ENCODE results near the gene RTN4IP1. TPM values are rescaled to one million over a fixed set of nuclear protein-coding genes. Genes with fewer than 3 reads are reported as not detected.
A peak's percentile ranks its signal among the peaks of the same experiment; 100 is the strongest.
"Not testable (repeated sequence)": the region's sequence is repeated elsewhere in the genome, so short reads cannot be mapped to it uniquely, and the experiment has no call there.

RTN4IP1 gene
- polyA plus RNA-seq, 1 of the 3 experiments (the other 2 are of a cell fraction): 4.3 TPM

- POLR2A ChIA-PET: no interaction called here
- CTCF ChIA-PET: interaction anchor here (1.3 kb wide), 1 partner anchor 350 kb away, joined by 6 read pairs; no protein-coding TSS in a partner anchor
- Histone ChIP-seq H3K4me3 (ENCODE audit: low read depth in 2 of 2, low read length in 1 of 2) (peak overlapping the region; percentile 78 to 98), H3K4me1 (ENCODE audit: control insufficient read depth in 1 of 2, insufficient read depth in 2 of 2, low read depth in 1 of 2, low read length in 1 of 2) (peaks cover 4 to 11% of the 10 kb centered on the region in 2 experiments; a peak in 3 of 4 replicates), H3K36me3 (replicated peaks in 1 of 2; ENCODE audit: control insufficient read depth in 1 of 2, insufficient read depth in 2 of 2, low read length in 1 of 2) (no peaks in the 10 kb centered on the region), H3F3A (replicated peaks; ENCODE audit: insufficient read depth) (no peaks in the 10 kb centered on the region), H3K79me2 (ENCODE audit: insufficient read depth) (peaks cover 58% of the 10 kb centered on the region), H2AFZ (ENCODE audit: low read depth) (peak overlapping the region; percentile 100), H3K27ac (ENCODE audit: low read depth in 2 of 2, low read length in 1 of 2) (peak overlapping the region; percentile 73 to 81), H3K4me2 (peak overlapping the region; percentile 90), H3K9me3 (peaks cover 5% of the 10 kb centered on the region; the same call in 1 of the 2 replicates), H3K27me3 (ENCODE audit: insufficient read depth) (no peaks in the 10 kb centered on the region), H3K9me2 (no peaks in the 10 kb centered on the region), H4K20me1 (ENCODE audit: insufficient read depth) (no peaks in the 10 kb centered on the region), H3K9ac (peak overlapping the region; percentile 94)
- DNase-seq: no peak
- 1% methylated on average over 12 of the region's 14 CpGs for WGBS (ENCODE audit: low lambda C conversion rate)
- no peak for TF ChIP-seq ELF1 (IDR thresholded peaks at IDR 0.05)
- no peak for TF ChIP-seq SIN3A (IDR thresholded peaks at IDR 0.05; ENCODE audit: borderline replicate concordance, low read depth, low read length)
- no peak for TF ChIP-seq RCOR1 (IDR thresholded peaks at IDR 0.05; ENCODE audit: low read length)
- TF ChIP-seq CHD2 (IDR thresholded peaks at IDR 0.05; ENCODE audit: low read length, partially characterized antibody): no peak
- TF ChIP-seq RAD21 (IDR thresholded peaks at IDR 0.05; ENCODE audit: low read length): no peak
- no peak for TF ChIP-seq USF2 (IDR thresholded peaks at IDR 0.05; ENCODE audit: borderline replicate concordance, low read depth, low read length)
- TF ChIP-seq RXRA (IDR thresholded peaks at IDR 0.05; ENCODE audit: borderline replicate concordance, low read depth): no peak
- TF ChIP-seq MAX (IDR thresholded peaks at IDR 0.05; ENCODE audit: low read depth): no peak
- TF ChIP-seq GATA2 (CRISPR knock-in tag; IDR thresholded peaks at IDR 0.05): no peak
- no peak for TF ChIP-seq GABPA (IDR thresholded peaks at IDR 0.05; ENCODE audit: low read depth)
- no peak for TF ChIP-seq SMC3 (IDR thresholded peaks at IDR 0.05; ENCODE audit: low read depth, low read length)
Measured at GRCh38 chr6:106629859-106630163, 513 bp upstream of the RTN4IP1 start.

DNA sequence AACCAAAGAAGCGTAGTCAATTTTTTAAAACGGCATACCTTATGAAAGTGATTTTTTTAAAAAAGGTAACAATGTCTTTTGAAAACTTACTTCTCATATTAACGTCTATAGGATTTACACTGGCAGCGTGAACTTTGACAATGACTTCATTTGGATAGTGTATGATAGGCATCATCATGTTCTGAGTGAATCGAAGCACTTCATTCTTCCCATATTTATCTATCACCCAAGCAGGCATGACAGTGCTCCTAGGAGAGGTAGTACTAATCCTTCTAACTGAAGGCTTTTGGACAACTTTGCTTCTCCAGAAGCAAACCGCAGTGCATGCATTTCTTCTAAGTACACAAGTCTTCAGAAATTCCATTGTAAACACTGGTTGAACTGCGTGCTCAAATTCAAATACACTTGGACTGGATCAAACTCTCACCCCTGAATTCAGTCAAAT, 618 bp downstream of the RTN4IP1 start:
- Histone ChIP-seq H3K27ac (ENCODE audit: low read depth in 2 of 2, low read length in 1 of 2) (peak overlapping the region; percentile 73 to 81; a peak in 3 of 4 replicates), H3K4me1 (ENCODE audit: control insufficient read depth in 1 of 2, insufficient read depth in 2 of 2, low read depth in 1 of 2, low read length in 1 of 2) (peaks cover 4 to 11% of the 10 kb centered on the region in 2 experiments; a peak in 3 of 4 replicates), H3K9ac (peak overlapping the region; percentile 94), H2AFZ (ENCODE audit: low read depth) (peak overlapping the region; percentile 100), H3K4me2 (peak overlapping the region; percentile 90), H3K4me3 (ENCODE audit: low read depth in 2 of 2, low read length in 1 of 2) (peak overlapping the region; percentile 78 to 98), H3K79me2 (ENCODE audit: insufficient read depth) (peaks cover 47% of the 10 kb centered on the region), H3F3A (replicated peaks; ENCODE audit: insufficient read depth) (no peaks in the 10 kb centered on the region), H3K27me3 (ENCODE audit: insufficient read depth) (no peaks in the 10 kb centered on the region), H3K9me3 (peaks cover 5% of the 10 kb centered on the region; the same call in 1 of the 2 replicates), H3K9me2 (no peaks in the 10 kb centered on the region), H4K20me1 (ENCODE audit: insufficient read depth) (no peaks in the 10 kb centered on the region), H3K36me3 (replicated peaks in 1 of 2; ENCODE audit: control insufficient read depth in 1 of 2, insufficient read depth in 2 of 2, low read length in 1 of 2) (no peaks in the 10 kb centered on the region)
- WGBS (ENCODE audit: low lambda C conversion rate): 19% methylated on average over 7 of the region's 7 CpGs
- POLR2A ChIA-PET: interaction anchor here (0.6 kb wide), 1 partner anchor 87 kb away, joined by 4 read pairs; no protein-coding TSS in a partner anchor
- no peak for TF ChIP-seq ELF1 (IDR thresholded peaks at IDR 0.05)
- TF ChIP-seq GABPA (IDR thresholded peaks at IDR 0.05; ENCODE audit: low read depth): no peak
- TF ChIP-seq FOXM1 (IDR thresholded peaks at IDR 0.05; ENCODE audit: low read depth): no peak
- no peak for TF ChIP-seq MAX (IDR thresholded peaks at IDR 0.05; ENCODE audit: low read depth)
- no peak for TF ChIP-seq MEF2A (IDR thresholded peaks at IDR 0.05; ENCODE audit: borderline replicate concordance, low read depth)
- TF ChIP-seq NRF1 (IDR thresholded peaks at IDR 0.05; ENCODE audit: low read depth, low read length): no peak
- TF ChIP-seq TAF1 (IDR thresholded peaks at IDR 0.05; ENCODE audit: borderline replicate concordance, low read depth, low read length): no peak
- no peak for TF ChIP-seq RFX5 (IDR thresholded peaks at IDR 0.05; ENCODE audit: low read length)
- no peak for TF ChIP-seq EP300 (IDR thresholded peaks at IDR 0.05; ENCODE audit: borderline replicate concordance in 1 of 2, low read depth in 1 of 2, low read length in 1 of 2)
- TF ChIP-seq TCF12 (IDR thresholded peaks at IDR 0.05): no peak
- CTCF ChIA-PET: interaction anchor here (1.0 to 1.2 kb wide), 2 partner anchors 9 to 350 kb away, joined by 3 to 4 read pairs; no protein-coding TSS in a partner anchor
- DNase-seq: no peak

GRCh38 chr6:106627760-106628159, 1.5 kb downstream of the RTN4IP1 start:
- CTCF ChIA-PET: interaction anchor here (1.2 kb wide), 1 partner anchor 351 kb away, joined by 4 read pairs; no protein-coding TSS in a partner anchor
- H3K9me3 ChIP-seq: not testable (repeated sequence)

More at GRCh38 chr6:106627760-106628159, 1.5 kb downstream of the RTN4IP1 start:
- H3F3A ChIP-seq (replicated peaks; ENCODE audit: insufficient read depth); H2AFZ ChIP-seq (ENCODE audit: low read depth); H3K36me3 ChIP-seq (replicated peaks in 1 of 2; ENCODE audit: control insufficient read depth in 1 of 2, insufficient read depth in 2 of 2, low read length in 1 of 2); H3K27ac ChIP-seq (ENCODE audit: low read depth in 2 of 2, low read length in 1 of 2); POLR2A ChIA-PET; H3K9me2 ChIP-seq; H3K27me3 ChIP-seq (ENCODE audit: insufficient read depth); DNase-seq; H3K4me3 ChIP-seq (ENCODE audit: low read depth in 2 of 2, low read length in 1 of 2); H3K9ac ChIP-seq; H3K4me2 ChIP-seq; H4K20me1 ChIP-seq (ENCODE audit: insufficient read depth): not testable (repeated sequence)
- WGBS (ENCODE audit: low lambda C conversion rate): 94% methylated on average over 16 of the region's 16 CpGs
- Histone ChIP-seq H3K4me1 (ENCODE audit: control insufficient read depth in 1 of 2, insufficient read depth in 2 of 2, low read depth in 1 of 2, low read length in 1 of 2) (peaks cover 4 to 11% of the 10 kb centered on the region in 2 experiments; a peak in 3 of 4 replicates), H3K79me2 (ENCODE audit: insufficient read depth) (peaks cover 38% of the 10 kb centered on the region)

Data from SK-N-SH (cell line).